ENCODE data around the gene GTF3C4. TPM values are rescaled to one million over a fixed set of nuclear protein-coding genes. Genes with fewer than 3 reads are reported as not detected.

GTF3C4 gene
- total and polyA plus RNA-seq, 5 experiments from 2014 or later: 3.1 to 12.8 (median 3.5) TPM

Other genes with a start within 250 kb of the GTF3C4 start
- not detected for gene BARHL1, start 87.9 kb upstream of the GTF3C4 start, total RNA-seq
- not detected for gene BARHL1, start 87.9 kb upstream of the GTF3C4 start, polyA plus RNA-seq
- gene DDX31, start 481 bp upstream of the GTF3C4 start, total RNA-seq: 10 to 100 TPM; 25.1 to 25.2 TPM
- 1 to 10 TPM; 6.2 to 9.7 (median 7.6) TPM for gene DDX31, start 481 bp upstream of the GTF3C4 start, polyA plus RNA-seq
- gene AK8, start 207.8 kb downstream of the GTF3C4 start, total RNA-seq: not detected
- under 1 TPM in 1 of 3 donors, not detected in 2; 0.14 TPM for gene AK8, start 207.8 kb downstream of the GTF3C4 start, polyA plus RNA-seq
- gene SPACA9, start 208.4 kb downstream of the GTF3C4 start, total RNA-seq: 1 to 10 TPM; 1.9 to 2.2 TPM
- 1 to 10 TPM; 2.3 to 3.1 (median 2.4) TPM for gene SPACA9, start 208.4 kb downstream of the GTF3C4 start, polyA plus RNA-seq